ENCODE measurements around the gene HSPA1A. TPM values are rescaled to one million over a fixed set of nuclear protein-coding genes. Genes with fewer than 3 reads are reported as not detected.
A peak's percentile ranks its signal among the peaks of the same experiment; 100 is the strongest.

HSPA1A gene
- total and polyA plus RNA-seq, 9 of the 15 experiments (the other 6 are each of a cell fraction or from before 2014, with no cell fraction given), result 2.2 to 273 (median 107) TPM

DNA sequence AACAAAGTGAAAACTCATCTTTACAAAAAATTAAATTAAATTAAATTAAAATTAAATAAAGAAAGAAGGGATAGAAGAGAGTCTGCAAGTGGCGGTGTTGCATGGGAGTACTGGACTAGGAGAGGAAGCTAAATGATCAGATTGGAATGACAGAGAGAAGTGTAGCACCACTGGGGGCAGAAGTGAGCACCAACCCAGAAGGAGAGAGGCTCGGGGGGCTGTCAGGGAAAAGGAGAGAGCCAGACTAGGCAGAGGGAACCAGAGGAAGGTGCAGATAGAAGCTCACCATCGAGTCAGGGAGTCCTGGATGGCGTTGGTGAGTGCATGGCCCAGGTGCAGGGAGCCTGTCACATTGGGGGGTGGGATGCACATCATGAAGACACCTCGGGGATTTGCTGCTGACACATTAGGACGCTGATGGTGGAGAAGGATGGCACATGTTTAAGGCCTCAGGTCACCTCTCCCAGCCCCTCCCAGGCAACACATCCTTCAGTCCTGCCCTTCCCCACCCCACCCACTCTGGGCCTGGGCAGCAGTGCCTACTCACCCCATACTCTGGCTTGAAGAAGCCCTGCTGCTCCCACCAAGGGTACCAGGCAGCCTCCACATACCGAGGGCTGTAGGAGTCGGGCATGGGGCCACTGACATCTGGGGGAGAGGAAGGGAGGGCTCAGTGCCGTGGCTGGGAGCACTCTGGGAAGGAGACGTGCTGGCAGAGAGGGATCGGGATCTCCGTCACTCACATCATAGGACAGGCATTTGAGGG, 23.8 kb upstream of the HSPA1A start:
- Histone ChIP-seq H2AFZ (ENCODE audit: low read depth, low read length) (no peak overlapping the region), H3K4me3 (no peak overlapping the region), H3K9me1 (ENCODE audit: control insufficient read depth, insufficient read depth, low read length) (no peaks in the 10 kb centered on the region), H3K9me3 (replicated peaks; ENCODE audit: control insufficient read depth, insufficient read depth, low read depth, low read length) (no peaks in the 10 kb centered on the region), H3K27ac (ENCODE audit: extremely low read depth, low read depth, low read length) (peak overlapping the region; percentile 1; the same call in 1 of the 3 replicates), H3K4me2 (ENCODE audit: insufficient read depth, low read length) (no peak overlapping the region), H4K20me1 (replicated peaks; ENCODE audit: control insufficient read depth, insufficient read depth, low read length) (0 out of 2 replicates have a peak, but pooled peaks cover 3% of the 10 kb centered on the region), H3K27me3 (ENCODE audit: control insufficient read depth in 2 of 2, insufficient read depth in 2 of 2, low read length in 2 of 2) (no peaks in the 10 kb centered on the region), H3K79me2 (ENCODE audit: control insufficient read depth, insufficient read depth, low read length) (peaks cover 59% of the 10 kb centered on the region), H3K36me3 (ENCODE audit: control insufficient read depth, insufficient read depth, low read length) (peaks cover 68% of the 10 kb centered on the region), H3K9ac (ENCODE audit: insufficient read depth in 1 of 2, low read depth in 2 of 2, low read length in 2 of 2) (peak overlapping the region in 1 of 2 experiments; percentile 59; a peak in 2 of 4 replicates), H3K4me1 (replicated peaks in 1 of 2; ENCODE audit: control insufficient read depth in 2 of 2, insufficient read depth in 2 of 2, low read length in 2 of 2) (peaks cover 17 to 42% of the 10 kb centered on the region in 2 experiments)
- WGBS (ENCODE audit: insufficient coverage, low coverage, missing lambda C conversion rate), result 67% methylated on average over 12 of the region's 12 CpGs
- no TSS peak for BruUV-seq (replicated peaks)
- intact Hi-C loops (cut with micrococcal nuclease), result no loop called here
- in situ Hi-C loops (cut with MboI), result no loop called here
- ChIA-PET POLR2A (interaction anchor here (0.6 to 4.8 kb wide), 22 partner anchors 12 to 1062 kb away, joined by 3 to 47 read pairs (median 4); partner anchors contain the start of genes DDAH2, GPANK1, HSPA1A and HSPA1B), CTCF (ENCODE audit: low intra/inter-chr PET ratio) (interaction anchor here (1.1 to 1.3 kb wide), 2 partner anchors 22 to 245 kb away, joined by 3 to 4 read pairs; partner anchors contain the start of gene ATP6V1G2)
- DNase-seq (ENCODE audit: extremely low read depth in 1 of 4, low spot score in 3 of 4), result peak; percentile 84 to 87 (median 84)
- peak; percentile 66 for ATAC-seq
- peak; percentile 80 for FAIRE-seq
- TF ChIP-seq, protein P1, sequence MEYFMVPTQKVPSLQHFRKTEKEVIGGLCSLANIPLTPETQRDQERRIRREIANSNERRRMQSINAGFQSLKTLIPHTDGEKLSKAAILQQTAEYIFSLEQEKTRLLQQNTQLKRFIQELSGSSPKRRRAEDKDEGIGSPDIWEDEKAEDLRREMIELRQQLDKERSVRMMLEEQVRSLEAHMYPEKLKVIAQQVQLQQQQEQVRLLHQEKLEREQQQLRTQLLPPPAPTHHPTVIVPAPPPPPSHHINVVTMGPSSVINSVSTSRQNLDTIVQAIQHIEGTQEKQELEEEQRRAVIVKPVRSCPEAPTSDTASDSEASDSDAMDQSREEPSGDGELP (CRISPR knock-in tag; IDR thresholded peaks at IDR 0.05; ENCODE audit: borderline replicate concordance), result peak; percentile 33; the same call in 1 of the 2 replicates
- 0 out of 2 replicates have a peak, but pooled peaks have one; percentile 24 for TF ChIP-seq ETV1 (tag; conservative IDR thresholded peaks at IDR 0.05; ENCODE audit: low read depth)
- TF ChIP-seq ARID1B (IDR thresholded peaks at IDR 0.05), result peak; percentile 9; the same call in 1 of the 2 replicates
- TF ChIP-seq ZNF134 (CRISPR knock-in tag; conservative IDR thresholded peaks at IDR 0.05), result no peak
- TF ChIP-seq, protein P2, sequence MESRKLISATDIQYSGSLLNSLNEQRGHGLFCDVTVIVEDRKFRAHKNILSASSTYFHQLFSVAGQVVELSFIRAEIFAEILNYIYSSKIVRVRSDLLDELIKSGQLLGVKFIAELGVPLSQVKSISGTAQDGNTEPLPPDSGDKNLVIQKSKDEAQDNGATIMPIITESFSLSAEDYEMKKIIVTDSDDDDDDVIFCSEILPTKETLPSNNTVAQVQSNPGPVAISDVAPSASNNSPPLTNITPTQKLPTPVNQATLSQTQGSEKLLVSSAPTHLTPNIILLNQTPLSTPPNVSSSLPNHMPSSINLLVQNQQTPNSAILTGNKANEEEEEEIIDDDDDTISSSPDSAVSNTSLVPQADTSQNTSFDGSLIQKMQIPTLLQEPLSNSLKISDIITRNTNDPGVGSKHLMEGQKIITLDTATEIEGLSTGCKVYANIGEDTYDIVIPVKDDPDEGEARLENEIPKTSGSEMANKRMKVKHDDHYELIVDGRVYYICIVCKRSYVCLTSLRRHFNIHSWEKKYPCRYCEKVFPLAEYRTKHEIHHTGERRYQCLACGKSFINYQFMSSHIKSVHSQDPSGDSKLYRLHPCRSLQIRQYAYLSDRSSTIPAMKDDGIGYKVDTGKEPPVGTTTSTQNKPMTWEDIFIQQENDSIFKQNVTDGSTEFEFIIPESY (CRISPR knock-in tag; IDR thresholded peaks at IDR 0.05), result no peak; the same call in 1 of the 2 replicates
- peak; percentile 36; the same call in 1 of the 2 replicates for TF ChIP-seq ZNF384 (IDR thresholded peaks at IDR 0.05; ENCODE audit: low read depth, low read length)
- no peak for TF ChIP-seq NR4A1 (CRISPR knock-in tag; IDR thresholded peaks at IDR 0.05)
- TF ChIP-seq NR4A1 (tag; IDR thresholded peaks at IDR 0.05), result no peak
- TF ChIP-seq ZNF586 (CRISPR knock-in tag; conservative IDR thresholded peaks at IDR 0.05), result no peak
- TF ChIP-seq NFATC3 (IDR thresholded peaks at IDR 0.05), result no peak
- no peak for TF ChIP-seq MCM3 (IDR thresholded peaks at IDR 0.05)
- TF ChIP-seq, protein P3, sequence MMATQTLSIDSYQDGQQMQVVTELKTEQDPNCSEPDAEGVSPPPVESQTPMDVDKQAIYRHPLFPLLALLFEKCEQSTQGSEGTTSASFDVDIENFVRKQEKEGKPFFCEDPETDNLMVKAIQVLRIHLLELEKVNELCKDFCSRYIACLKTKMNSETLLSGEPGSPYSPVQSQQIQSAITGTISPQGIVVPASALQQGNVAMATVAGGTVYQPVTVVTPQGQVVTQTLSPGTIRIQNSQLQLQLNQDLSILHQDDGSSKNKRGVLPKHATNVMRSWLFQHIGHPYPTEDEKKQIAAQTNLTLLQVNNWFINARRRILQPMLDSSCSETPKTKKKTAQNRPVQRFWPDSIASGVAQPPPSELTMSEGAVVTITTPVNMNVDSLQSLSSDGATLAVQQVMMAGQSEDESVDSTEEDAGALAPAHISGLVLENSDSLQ (IDR thresholded peaks at IDR 0.05), result peak; percentile 80
- TF ChIP-seq HLTF (IDR thresholded peaks at IDR 0.05), result 0 out of 2 replicates have a peak, but pooled peaks have one; percentile 50
- TF ChIP-seq, protein P4, sequence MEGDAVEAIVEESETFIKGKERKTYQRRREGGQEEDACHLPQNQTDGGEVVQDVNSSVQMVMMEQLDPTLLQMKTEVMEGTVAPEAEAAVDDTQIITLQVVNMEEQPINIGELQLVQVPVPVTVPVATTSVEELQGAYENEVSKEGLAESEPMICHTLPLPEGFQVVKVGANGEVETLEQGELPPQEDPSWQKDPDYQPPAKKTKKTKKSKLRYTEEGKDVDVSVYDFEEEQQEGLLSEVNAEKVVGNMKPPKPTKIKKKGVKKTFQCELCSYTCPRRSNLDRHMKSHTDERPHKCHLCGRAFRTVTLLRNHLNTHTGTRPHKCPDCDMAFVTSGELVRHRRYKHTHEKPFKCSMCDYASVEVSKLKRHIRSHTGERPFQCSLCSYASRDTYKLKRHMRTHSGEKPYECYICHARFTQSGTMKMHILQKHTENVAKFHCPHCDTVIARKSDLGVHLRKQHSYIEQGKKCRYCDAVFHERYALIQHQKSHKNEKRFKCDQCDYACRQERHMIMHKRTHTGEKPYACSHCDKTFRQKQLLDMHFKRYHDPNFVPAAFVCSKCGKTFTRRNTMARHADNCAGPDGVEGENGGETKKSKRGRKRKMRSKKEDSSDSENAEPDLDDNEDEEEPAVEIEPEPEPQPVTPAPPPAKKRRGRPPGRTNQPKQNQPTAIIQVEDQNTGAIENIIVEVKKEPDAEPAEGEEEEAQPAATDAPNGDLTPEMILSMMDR (IDR thresholded peaks at IDR 0.05 in 2 of 3, conservative IDR thresholded peaks at IDR 0.05 in 1 of 3; ENCODE audit: insufficient read depth in 2 of 3, low read depth in 1 of 3, low read length in 3 of 3), result peak; percentile 90 to 92 (median 91)
- 0 out of 2 replicates have a peak, but pooled peaks have one; percentile 50 for TF ChIP-seq ZBTB7A (IDR thresholded peaks at IDR 0.05; ENCODE audit: borderline replicate concordance, control insufficient read depth, low read depth, low read length)
